GM23338 (cell line): ENCODE data around the gene PSMD12. TPM values are rescaled to one million over a fixed set of nuclear protein-coding genes. Genes with fewer than 3 reads are reported as not detected.

ENCODE experiments used
- ATAC-seq: fragments of 200-7000 bp; cut with Tn5 transposase; 3 replicates; pipeline ENCODE4 v1.9.1; 2020
- DNase-seq: peaks from one replicate; pipeline ENCODE4 v3.0.0-alpha.2; 2015; ENCODE audit warnings: low spot score
- H2AFZ ChIP-seq: fragments of 200-600 bp; sonication (generic); 2 replicates; pipeline ENCODE4 v1.8.0; 2016; ENCODE audit warnings: antibody characterized with exemption, mild to moderate bottlenecking, moderate library complexity
- H3F3A ChIP-seq: fragments of 200-600 bp; sonication (generic); replicated peaks from 2 replicates; pipeline ENCODE4 v1.8.0; 2017; ENCODE audit warnings: antibody characterized with exemption, mixed run types, low read depth
- H3K27ac ChIP-seq: fragments of 200-600 bp; sonication (generic); 2 replicates; pipeline ENCODE4 v1.6.1; 2016; ENCODE audit warnings: low read depth
- H3K27me3 ChIP-seq: fragments of 200-600 bp; sonication (generic); 2 replicates; pipeline ENCODE4 v1.8.0; 2016; ENCODE audit warnings: mild to moderate bottlenecking, mixed run types, moderate library complexity; ENCODE audit not compliant: insufficient read depth
- H3K36me3 ChIP-seq: fragments of 200-600 bp; sonication (generic); 2 replicates; pipeline ENCODE4 v1.8.0; 2016; ENCODE audit warnings: mild to moderate bottlenecking; ENCODE audit not compliant: insufficient read depth
- H3K4me1 ChIP-seq: fragments of 200-600 bp; sonication (generic); 2 replicates; pipeline ENCODE4 v1.8.0; 2016; ENCODE audit warnings: mild to moderate bottlenecking, moderate library complexity; ENCODE audit not compliant: insufficient read depth
- H3K4me2 ChIP-seq: fragments of 200-600 bp; sonication (generic); 2 replicates; pipeline ENCODE4 v1.7.1; 2017; ENCODE audit warnings: mixed run types
- H3K4me3 ChIP-seq: fragments of 200-600 bp; sonication (generic); 2 replicates; pipeline ENCODE4 v1.6.1; 2016; ENCODE audit warnings: mixed run types
- H3K79me2 ChIP-seq: fragments of 200-600 bp; sonication (generic); replicated peaks from 2 replicates; pipeline ENCODE4 v1.8.0; 2017; ENCODE audit warnings: mild to moderate bottlenecking; ENCODE audit not compliant: insufficient read depth
- H3K9me2 ChIP-seq: fragments of 200-600 bp; sonication (generic); 2 replicates; pipeline ENCODE4 v1.8.0; 2017; ENCODE audit not compliant: insufficient read depth
- H4K20me1 ChIP-seq: fragments of 200-600 bp; sonication (generic); replicated peaks from 2 replicates; pipeline ENCODE4 v1.8.0; 2017; ENCODE audit warnings: mild to moderate bottlenecking; ENCODE audit not compliant: insufficient read depth
- H3K27ac Mint-ChIP-seq: 2 replicates; pipeline ENCODE4 v1.8.0; 2020; ENCODE audit warnings: inconsistent platforms, mild to moderate bottlenecking, moderate library complexity, mixed read lengths
- H3K27me3 Mint-ChIP-seq: 3 replicates; pipeline ENCODE4 v1.8.0; 2022; ENCODE audit warnings: low read depth, mild to moderate bottlenecking, moderate library complexity, mixed read lengths, inconsistent platforms; ENCODE audit not compliant: insufficient read depth, poor library complexity
- H3K36me3 Mint-ChIP-seq: 3 replicates; pipeline ENCODE4 v1.8.0; 2021; ENCODE audit warnings: low read depth, mild to moderate bottlenecking, inconsistent platforms, moderate library complexity, mixed read lengths
- H3K4me1 Mint-ChIP-seq: 3 replicates; pipeline ENCODE4 v1.8.0; 2020; ENCODE audit warnings: mild to moderate bottlenecking, inconsistent platforms, mixed read lengths
- H3K4me3 Mint-ChIP-seq: 3 replicates; pipeline ENCODE4 v1.8.0; 2021; ENCODE audit warnings: moderate library complexity, mild to moderate bottlenecking, inconsistent platforms, mixed read lengths
- H3K9me3 Mint-ChIP-seq: 3 replicates; pipeline ENCODE4 v1.8.0; 2020; ENCODE audit warnings: moderate library complexity, mild to moderate bottlenecking, inconsistent platforms, mixed read lengths
- CREB1 ChIP-seq: fragments of 250-450 bp; sonication (Bioruptor Pico); IDR thresholded peaks from 2 replicates; pipeline ENCODE4 v1.5.0; 2020; ENCODE audit warnings: low read depth, mild to moderate bottlenecking, moderate library complexity
- EZH2 ChIP-seq: fragments of 200-600 bp; sonication (generic); IDR thresholded peaks from one replicate; pipeline ENCODE4 v1.8.0; 2017; ENCODE audit warnings: antibody characterized with exemption, mild to moderate bottlenecking, low read depth; ENCODE audit not compliant: unreplicated experiment
- EZH2phosphoT487 ChIP-seq: fragments of 200-600 bp; sonication (generic); IDR thresholded peaks from one replicate; pipeline ENCODE4 v1.8.1; 2018; ENCODE audit warnings: antibody characterized with exemption; ENCODE audit not compliant: unreplicated experiment
- JUNB ChIP-seq: IDR thresholded peaks from one replicate; pipeline ENCODE4 v1.6.1; 2016; ENCODE audit warnings: antibody characterized with exemption; ENCODE audit not compliant: unreplicated experiment
- POLR2AphosphoS5 ChIP-seq: IDR thresholded peaks from 2 replicates; pipeline ENCODE4 v1.6.1; 2016; ENCODE audit warnings: antibody characterized with exemption, low read depth
- STAT1 ChIP-seq: IDR thresholded peaks from one replicate; pipeline ENCODE4 v1.6.1; 2016; ENCODE audit warnings: antibody characterized with exemption; ENCODE audit not compliant: unreplicated experiment
- ZNF114 ChIP-seq: fragments of 250-450 bp; sonication (Bioruptor Pico); IDR thresholded peaks from 2 replicates; pipeline ENCODE4 v1.5.0; 2020; ENCODE audit warnings: mild to moderate bottlenecking, moderate library complexity
- ZNF331 ChIP-seq: fragments of 250-450 bp; sonication (Bioruptor Pico); IDR thresholded peaks from 2 replicates; pipeline ENCODE4 v1.5.0; 2020; ENCODE audit warnings: low read depth, mild to moderate bottlenecking, moderate library complexity
- polyA plus RNA-seq: library from polyadenylated mRNA; unstranded; fragments of >200 nt; fragmentation: Nextera tagmentation; extraction: Ambion mirVana; gene quantifications from 2 replicates; pipeline ENCODE4 v1.2.1, GENCODE V29; 2016
- total RNA-seq: library from RNA; depleted of rRNA; stranded (reverse); fragments of >200 nt; shearing (Covaris generic); gene quantifications from 2 replicates; pipeline ENCODE4 v1.2.3, GENCODE V29; 2014
- TF ChIP-seq, protein P1 (sequence below): IDR thresholded peaks from 2 replicates; pipeline ENCODE4 v1.6.1; 2016; ENCODE audit warnings: antibody characterized with exemption
- TF ChIP-seq, protein P2 (sequence below): fragments of 250-450 bp; sonication (Bioruptor Pico); IDR thresholded peaks from 2 replicates; pipeline ENCODE4 v1.5.0; 2020; ENCODE audit warnings: mild to moderate bottlenecking, moderate library complexity
- TF ChIP-seq, protein P3 (sequence below), 2 experiments: fragments of 200-600 bp in 1 of 2; sonication (generic) in 1 of 2; conservative IDR thresholded peaks; 2 replicates each; pipeline versions ENCODE4 v1.5.1 to v1.6.1; 2016 to 2017; ENCODE audit warnings: antibody characterized with exemption in 2 of 2, low read depth in 2 of 2, mild to moderate bottlenecking in 2 of 2, moderate library complexity in 1 of 2

The PSMD12 gene
- total and polyA plus RNA-seq, 2 experiments from 2014 or later: 73.7 to 146 TPM

DNA sequence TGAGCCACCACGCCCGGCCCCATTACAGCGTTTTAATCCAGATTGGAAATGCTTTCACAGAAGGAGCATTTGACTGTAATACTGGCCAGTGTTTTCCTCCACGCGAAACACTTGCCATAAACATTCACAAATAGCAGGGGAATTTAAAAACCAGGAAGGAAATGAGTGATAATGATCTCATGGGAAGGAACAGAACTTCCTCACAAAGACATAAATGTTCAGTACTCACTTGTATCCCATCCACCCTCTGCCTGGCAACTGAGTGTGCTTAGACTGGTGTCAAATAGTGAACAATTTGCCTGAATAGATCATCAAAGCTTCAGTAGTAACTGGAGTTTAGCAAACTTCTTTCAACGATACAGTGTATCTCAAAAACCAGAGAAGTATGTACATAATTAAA is 54.1 kb downstream of the PSMD12 start:
- no peak for ATAC-seq
- no peak overlapping the region for H3K4me2 ChIP-seq
- no peaks in the 10 kb centered on the region for H3K9me3 Mint-ChIP-seq
- H3F3A ChIP-seq: no peaks in the 10 kb centered on the region
- no peaks in the 10 kb centered on the region for H3K27me3 Mint-ChIP-seq
- H3K4me3 Mint-ChIP-seq: no peak overlapping the region
- H3K36me3 ChIP-seq: no peaks in the 10 kb centered on the region
- H3K9me2 ChIP-seq: no peaks in the 10 kb centered on the region
- H3K27me3 ChIP-seq: no peaks in the 10 kb centered on the region
- peak overlapping the region; percentile 38; the same call in 1 of the 2 replicates for H3K27ac Mint-ChIP-seq
- TF ChIP-seq, protein P1, sequence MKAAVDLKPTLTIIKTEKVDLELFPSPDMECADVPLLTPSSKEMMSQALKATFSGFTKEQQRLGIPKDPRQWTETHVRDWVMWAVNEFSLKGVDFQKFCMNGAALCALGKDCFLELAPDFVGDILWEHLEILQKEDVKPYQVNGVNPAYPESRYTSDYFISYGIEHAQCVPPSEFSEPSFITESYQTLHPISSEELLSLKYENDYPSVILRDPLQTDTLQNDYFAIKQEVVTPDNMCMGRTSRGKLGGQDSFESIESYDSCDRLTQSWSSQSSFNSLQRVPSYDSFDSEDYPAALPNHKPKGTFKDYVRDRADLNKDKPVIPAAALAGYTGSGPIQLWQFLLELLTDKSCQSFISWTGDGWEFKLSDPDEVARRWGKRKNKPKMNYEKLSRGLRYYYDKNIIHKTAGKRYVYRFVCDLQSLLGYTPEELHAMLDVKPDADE: no peak
- TF ChIP-seq, protein P2, sequence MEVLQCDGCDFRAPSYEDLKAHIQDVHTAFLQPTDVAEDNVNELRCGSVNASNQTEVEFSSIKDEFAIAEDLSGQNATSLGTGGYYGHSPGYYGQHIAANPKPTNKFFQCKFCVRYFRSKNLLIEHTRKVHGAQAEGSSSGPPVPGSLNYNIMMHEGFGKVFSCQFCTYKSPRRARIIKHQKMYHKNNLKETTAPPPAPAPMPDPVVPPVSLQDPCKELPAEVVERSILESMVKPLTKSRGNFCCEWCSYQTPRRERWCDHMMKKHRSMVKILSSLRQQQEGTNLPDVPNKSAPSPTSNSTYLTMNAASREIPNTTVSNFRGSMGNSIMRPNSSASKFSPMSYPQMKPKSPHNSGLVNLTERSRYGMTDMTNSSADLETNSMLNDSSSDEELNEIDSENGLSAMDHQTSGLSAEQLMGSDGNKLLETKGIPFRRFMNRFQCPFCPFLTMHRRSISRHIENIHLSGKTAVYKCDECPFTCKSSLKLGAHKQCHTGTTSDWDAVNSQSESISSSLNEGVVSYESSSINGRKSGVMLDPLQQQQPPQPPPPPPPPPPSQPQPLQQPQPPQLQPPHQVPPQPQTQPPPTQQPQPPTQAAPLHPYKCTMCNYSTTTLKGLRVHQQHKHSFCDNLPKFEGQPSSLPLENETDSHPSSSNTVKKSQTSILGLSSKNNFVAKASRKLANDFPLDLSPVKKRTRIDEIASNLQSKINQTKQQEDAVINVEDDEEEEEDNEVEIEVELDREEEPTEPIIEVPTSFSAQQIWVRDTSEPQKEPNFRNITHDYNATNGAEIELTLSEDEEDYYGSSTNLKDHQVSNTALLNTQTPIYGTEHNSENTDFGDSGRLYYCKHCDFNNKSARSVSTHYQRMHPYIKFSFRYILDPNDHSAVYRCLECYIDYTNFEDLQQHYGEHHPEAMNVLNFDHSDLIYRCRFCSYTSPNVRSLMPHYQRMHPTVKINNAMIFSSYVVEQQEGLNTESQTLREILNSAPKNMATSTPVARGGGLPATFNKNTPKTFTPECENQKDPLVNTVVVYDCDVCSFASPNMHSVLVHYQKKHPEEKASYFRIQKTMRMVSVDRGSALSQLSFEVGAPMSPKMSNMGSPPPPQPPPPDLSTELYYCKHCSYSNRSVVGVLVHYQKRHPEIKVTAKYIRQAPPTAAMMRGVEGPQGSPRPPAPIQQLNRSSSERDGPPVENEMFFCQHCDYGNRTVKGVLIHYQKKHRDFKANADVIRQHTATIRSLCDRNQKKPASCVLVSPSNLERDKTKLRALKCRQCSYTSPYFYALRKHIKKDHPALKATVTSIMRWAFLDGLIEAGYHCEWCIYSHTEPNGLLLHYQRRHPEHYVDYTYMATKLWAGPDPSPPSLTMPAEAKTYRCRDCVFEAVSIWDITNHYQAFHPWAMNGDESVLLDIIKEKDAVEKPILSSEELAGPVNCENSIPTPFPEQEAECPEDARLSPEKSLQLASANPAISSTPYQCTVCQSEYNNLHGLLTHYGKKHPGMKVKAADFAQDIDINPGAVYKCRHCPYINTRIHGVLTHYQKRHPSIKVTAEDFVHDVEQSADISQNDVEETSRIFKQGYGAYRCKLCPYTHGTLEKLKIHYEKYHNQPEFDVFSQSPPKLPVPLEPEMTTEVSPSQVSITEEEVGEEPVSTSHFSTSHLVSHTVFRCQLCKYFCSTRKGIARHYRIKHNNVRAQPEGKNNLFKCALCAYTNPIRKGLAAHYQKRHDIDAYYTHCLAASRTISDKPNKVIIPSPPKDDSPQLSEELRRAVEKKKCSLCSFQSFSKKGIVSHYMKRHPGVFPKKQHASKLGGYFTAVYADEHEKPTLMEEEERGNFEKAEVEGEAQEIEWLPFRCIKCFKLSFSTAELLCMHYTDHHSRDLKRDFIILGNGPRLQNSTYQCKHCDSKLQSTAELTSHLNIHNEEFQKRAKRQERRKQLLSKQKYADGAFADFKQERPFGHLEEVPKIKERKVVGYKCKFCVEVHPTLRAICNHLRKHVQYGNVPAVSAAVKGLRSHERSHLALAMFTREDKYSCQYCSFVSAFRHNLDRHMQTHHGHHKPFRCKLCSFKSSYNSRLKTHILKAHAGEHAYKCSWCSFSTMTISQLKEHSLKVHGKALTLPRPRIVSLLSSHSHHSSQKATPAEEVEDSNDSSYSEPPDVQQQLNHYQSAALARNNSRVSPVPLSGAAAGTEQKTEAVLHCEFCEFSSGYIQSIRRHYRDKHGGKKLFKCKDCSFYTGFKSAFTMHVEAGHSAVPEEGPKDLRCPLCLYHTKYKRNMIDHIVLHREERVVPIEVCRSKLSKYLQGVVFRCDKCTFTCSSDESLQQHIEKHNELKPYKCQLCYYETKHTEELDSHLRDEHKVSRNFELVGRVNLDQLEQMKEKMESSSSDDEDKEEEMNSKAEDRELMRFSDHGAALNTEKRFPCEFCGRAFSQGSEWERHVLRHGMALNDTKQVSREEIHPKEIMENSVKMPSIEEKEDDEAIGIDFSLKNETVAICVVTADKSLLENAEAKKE (CRISPR knock-in tag): no peak
- no peak for TF ChIP-seq STAT1
- no peak for TF ChIP-seq ZNF114 (CRISPR knock-in tag)
- no peak for TF ChIP-seq POLR2AphosphoS5
- TF ChIP-seq EZH2: no peak
- TF ChIP-seq ZNF331 (CRISPR knock-in tag): no peak
- no peak for TF ChIP-seq JUNB
- TF ChIP-seq, protein P3, sequence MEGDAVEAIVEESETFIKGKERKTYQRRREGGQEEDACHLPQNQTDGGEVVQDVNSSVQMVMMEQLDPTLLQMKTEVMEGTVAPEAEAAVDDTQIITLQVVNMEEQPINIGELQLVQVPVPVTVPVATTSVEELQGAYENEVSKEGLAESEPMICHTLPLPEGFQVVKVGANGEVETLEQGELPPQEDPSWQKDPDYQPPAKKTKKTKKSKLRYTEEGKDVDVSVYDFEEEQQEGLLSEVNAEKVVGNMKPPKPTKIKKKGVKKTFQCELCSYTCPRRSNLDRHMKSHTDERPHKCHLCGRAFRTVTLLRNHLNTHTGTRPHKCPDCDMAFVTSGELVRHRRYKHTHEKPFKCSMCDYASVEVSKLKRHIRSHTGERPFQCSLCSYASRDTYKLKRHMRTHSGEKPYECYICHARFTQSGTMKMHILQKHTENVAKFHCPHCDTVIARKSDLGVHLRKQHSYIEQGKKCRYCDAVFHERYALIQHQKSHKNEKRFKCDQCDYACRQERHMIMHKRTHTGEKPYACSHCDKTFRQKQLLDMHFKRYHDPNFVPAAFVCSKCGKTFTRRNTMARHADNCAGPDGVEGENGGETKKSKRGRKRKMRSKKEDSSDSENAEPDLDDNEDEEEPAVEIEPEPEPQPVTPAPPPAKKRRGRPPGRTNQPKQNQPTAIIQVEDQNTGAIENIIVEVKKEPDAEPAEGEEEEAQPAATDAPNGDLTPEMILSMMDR (conservative IDR thresholded peaks at IDR 0.05; ENCODE audit: low read depth in 2 of 2): no peak
- TF ChIP-seq CREB1: no peak
- no peak for TF ChIP-seq EZH2phosphoT487
- H3K36me3 Mint-ChIP-seq: no peaks in the 10 kb centered on the region
- peak overlapping the region; percentile 5 for H2AFZ ChIP-seq
- H3K27ac ChIP-seq: no peak overlapping the region
- peaks cover 16% of the 10 kb centered on the region for H3K4me1 Mint-ChIP-seq
- no peak for DNase-seq
- H3K79me2 ChIP-seq: no peaks in the 10 kb centered on the region
- no peaks in the 10 kb centered on the region for H4K20me1 ChIP-seq
- no peak overlapping the region for H3K4me3 ChIP-seq
- H3K4me1 ChIP-seq: peaks cover 11% of the 10 kb centered on the region
